Ramos (cell line): Measurements from ENCODE around the gene INPP5E.

Experiments used
- in situ Hi-C: fragments of 300-500 bp; cut with MboI; formaldehyde crosslinking; loops from one replicate; pipeline ENCODE4 v1.14.3; 2022; ENCODE audit warnings: low sequenced_read_pairs; ENCODE audit not compliant: unreplicated experiment

Gene INPP5E

GRCh38 chr9:136439481-136440408 is at the start of gene INPP5E:
Gene INPP5E (minus strand): TSS chr9:136439845. CDS start chr9:136439419, 426 bp downstream.
- in situ Hi-C loops = no loop called here

- in situ Hi-C loops = no loop called here
Measured at GRCh38 chr9:136488247-136489214, 48.9 kb upstream of the INPP5E start.

GRCh38 chr9:136487672-136488071 is 48.0 kb upstream of the INPP5E start:
- in situ Hi-C loops = no loop called here

GRCh38 chr9:136486823-136487620 is 47.4 kb upstream of the INPP5E start:
- in situ Hi-C loops = no loop called here

- in situ Hi-C loops = no loop called here
Measured at GRCh38 chr9:136486131-136486530, 46.5 kb upstream of the INPP5E start.

GRCh38 chr9:136485049-136486045 is 45.7 kb upstream of the INPP5E start:
- in situ Hi-C loops = no loop called here

- in situ Hi-C loops = no loop called here
Measured at GRCh38 chr9:136484153-136485048, 44.8 kb upstream of the INPP5E start.

GRCh38 chr9:136483589-136484152 is 44.0 kb upstream of the INPP5E start:
- in situ Hi-C loops = no loop called here

- in situ Hi-C loops = no loop called here
Measured at GRCh38 chr9:136482793-136483588, 43.3 kb upstream of the INPP5E start, which contains the start of gene SEC16A. Gene SEC16A (minus strand): TSS chr9:136483040. CDS start chr9:136477615, 5,425 bp downstream.

GRCh38 chr9:136482046-136482792 is 42.6 kb upstream of the INPP5E start:
- in situ Hi-C loops = no loop called here

- in situ Hi-C loops = no loop called here
Measured at GRCh38 chr9:136481558-136481957, 41.9 kb upstream of the INPP5E start.

- in situ Hi-C loops = no loop called here
Measured at GRCh38 chr9:136476369-136477150, 36.9 kb upstream of the INPP5E start.

GRCh38 chr9:136474974-136475865 is 35.6 kb upstream of the INPP5E start:
- in situ Hi-C loops = no loop called here

- in situ Hi-C loops = no loop called here
Measured at GRCh38 chr9:136474021-136474640, 34.5 kb upstream of the INPP5E start.
